Mesothelial cell of epicardium (in vitro differentiated cells): ENCODE measurements around the gene TBX21. TPM values are rescaled to one million over a fixed set of nuclear protein-coding genes. Genes with fewer than 3 reads are reported as not detected.

Experiments used
- DNase-seq, 2 experiments: peaks; one replicate each; pipeline ENCODE4 v3.0.0; 2021; ENCODE audit warnings: low spot score in 2 of 2; ENCODE audit not compliant: unreplicated experiment in 2 of 2
- H3K27ac Mint-ChIP-seq: 2 replicates; pipeline ENCODE4 v1.8.0; 2021; ENCODE audit warnings: mixed read lengths
- H3K27me3 Mint-ChIP-seq: 2 replicates; pipeline ENCODE4 v1.8.0; 2021; ENCODE audit warnings: low read depth, mixed read lengths
- H3K36me3 Mint-ChIP-seq: 2 replicates; pipeline ENCODE4 v1.8.0; 2021; ENCODE audit warnings: mixed read lengths
- H3K4me1 Mint-ChIP-seq: 2 replicates; pipeline ENCODE4 v1.8.0; 2021; ENCODE audit warnings: mixed read lengths
- H3K4me3 Mint-ChIP-seq: 2 replicates; pipeline ENCODE4 v1.8.0; 2021; ENCODE audit warnings: mild to moderate bottlenecking, moderate library complexity, mixed read lengths
- H3K9me3 Mint-ChIP-seq: 2 replicates; pipeline ENCODE4 v1.8.0; 2021; ENCODE audit warnings: mixed read lengths
- CTCF ChIP-seq: fragments of 200-600 bp; sonication (generic); IDR thresholded peaks from one replicate; pipeline ENCODE4 v1.5.0; 2021; ENCODE audit warnings: antibody characterized with exemption; ENCODE audit not compliant: unreplicated experiment
- total RNA-seq: library from RNA; stranded (reverse); gene quantifications from 3 replicates; pipeline ENCODE4 v1.2.1, GENCODE V29; 2021

The TBX21 gene
- total RNA-seq, 1 donor from 2014 or later: not detected

DNA sequence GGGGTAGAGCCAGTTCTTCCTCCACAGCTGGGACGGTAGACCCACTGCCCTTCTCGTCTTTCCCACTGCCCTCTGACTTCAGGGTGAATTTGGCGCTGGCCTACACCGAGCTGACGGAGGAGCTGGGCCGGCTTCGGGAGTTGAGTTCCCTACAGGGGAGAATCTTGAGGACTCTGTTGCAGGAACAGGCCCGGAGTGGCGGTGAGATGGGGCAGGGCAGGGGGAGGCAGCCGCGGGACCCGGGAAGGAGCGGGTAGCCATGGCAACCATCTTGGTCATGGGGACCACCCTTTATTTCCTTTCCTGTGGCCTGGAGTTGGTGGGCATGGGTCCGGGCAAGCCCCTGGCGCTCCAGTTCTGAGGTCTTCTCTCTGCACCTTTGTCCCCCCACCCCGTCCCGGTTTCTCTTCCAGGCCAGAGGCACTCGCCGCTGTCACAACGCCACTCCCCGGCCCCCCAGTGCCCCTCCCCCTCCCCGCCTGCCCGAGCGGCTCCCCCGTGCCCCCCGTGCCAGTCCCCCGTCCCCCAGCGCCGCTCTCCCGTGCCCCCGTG is 24.6 kb upstream of the TBX21 start:
- H3K36me3 Mint-ChIP-seq: peaks cover 19% of the 10 kb centered on the region
- no peak for DNase-seq
- H3K4me1 Mint-ChIP-seq: no peaks in the 10 kb centered on the region
- no peak overlapping the region for H3K27ac Mint-ChIP-seq
- H3K9me3 Mint-ChIP-seq: no peaks in the 10 kb centered on the region
- no peak for TF ChIP-seq CTCF
- H3K27me3 Mint-ChIP-seq: peaks cover 29% of the 10 kb centered on the region
- no peak overlapping the region for H3K4me3 Mint-ChIP-seq

GRCh38 chr17:47708864-47709541 is 24.0 kb upstream of the TBX21 start:
- H3K9me3 Mint-ChIP-seq: no peaks in the 10 kb centered on the region
- no peak overlapping the region for H3K4me3 Mint-ChIP-seq
- peaks cover 19% of the 10 kb centered on the region for H3K36me3 Mint-ChIP-seq
- H3K27me3 Mint-ChIP-seq: peaks cover 35% of the 10 kb centered on the region
- TF ChIP-seq CTCF: no peak
- no peaks in the 10 kb centered on the region for H3K4me1 Mint-ChIP-seq
- no peak overlapping the region for H3K27ac Mint-ChIP-seq
- no peak for DNase-seq

GRCh38 chr17:47709594-47709993 is 23.4 kb upstream of the TBX21 start:
- Mint-ChIP-seq H3K9me3 (no peaks in the 10 kb centered on the region), H3K27ac (no peak overlapping the region), H3K4me1 (no peaks in the 10 kb centered on the region), H3K4me3 (no peak overlapping the region), H3K27me3 (peaks cover 40% of the 10 kb centered on the region), H3K36me3 (peaks cover 19% of the 10 kb centered on the region)
- DNase-seq: no peak
- no peak for TF ChIP-seq CTCF

DNA sequence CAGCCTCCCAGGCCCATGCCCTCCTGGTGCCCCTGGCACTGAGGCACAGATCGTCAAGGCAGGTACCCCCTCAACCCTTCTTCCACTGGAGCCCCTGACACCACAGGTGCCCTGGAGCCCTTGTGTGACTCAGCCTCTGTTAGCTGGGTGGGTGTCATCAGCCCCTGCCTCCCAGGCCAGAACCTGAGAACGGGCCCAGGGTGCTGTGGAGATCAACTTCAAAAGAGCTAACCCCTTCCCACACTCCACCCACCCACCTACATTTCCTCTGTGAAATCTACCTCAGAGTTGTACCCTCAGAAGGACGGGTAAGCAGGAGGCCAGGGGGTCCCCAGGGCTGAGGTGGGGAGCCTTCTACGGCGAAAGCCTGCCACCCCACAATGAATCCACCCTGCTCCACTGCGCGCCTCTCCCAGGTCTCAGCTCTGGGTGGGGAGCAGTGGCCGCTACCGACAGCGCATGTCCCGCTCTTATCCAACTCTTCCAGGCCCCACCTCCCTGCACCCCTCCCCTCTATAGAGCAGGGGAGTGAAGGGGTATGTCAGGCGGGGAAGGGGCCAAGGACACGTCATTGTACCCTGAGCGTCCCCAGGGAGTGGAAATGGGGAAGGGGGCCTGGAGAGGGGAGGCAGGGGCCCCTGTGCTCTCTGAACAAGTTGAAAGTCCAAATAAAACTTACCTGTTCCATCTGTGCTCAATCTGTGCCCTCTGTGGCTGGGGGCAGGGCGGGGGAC is 21.5 kb upstream of the TBX21 start:
- no peak for TF ChIP-seq CTCF
- H3K9me3 Mint-ChIP-seq: no peaks in the 10 kb centered on the region
- H3K4me1 Mint-ChIP-seq: no peaks in the 10 kb centered on the region
- DNase-seq: no peak
- H3K36me3 Mint-ChIP-seq: peaks cover 15% of the 10 kb centered on the region
- H3K27me3 Mint-ChIP-seq: peaks cover 53% of the 10 kb centered on the region
- H3K27ac Mint-ChIP-seq: no peak overlapping the region
- no peak overlapping the region for H3K4me3 Mint-ChIP-seq

DNA sequence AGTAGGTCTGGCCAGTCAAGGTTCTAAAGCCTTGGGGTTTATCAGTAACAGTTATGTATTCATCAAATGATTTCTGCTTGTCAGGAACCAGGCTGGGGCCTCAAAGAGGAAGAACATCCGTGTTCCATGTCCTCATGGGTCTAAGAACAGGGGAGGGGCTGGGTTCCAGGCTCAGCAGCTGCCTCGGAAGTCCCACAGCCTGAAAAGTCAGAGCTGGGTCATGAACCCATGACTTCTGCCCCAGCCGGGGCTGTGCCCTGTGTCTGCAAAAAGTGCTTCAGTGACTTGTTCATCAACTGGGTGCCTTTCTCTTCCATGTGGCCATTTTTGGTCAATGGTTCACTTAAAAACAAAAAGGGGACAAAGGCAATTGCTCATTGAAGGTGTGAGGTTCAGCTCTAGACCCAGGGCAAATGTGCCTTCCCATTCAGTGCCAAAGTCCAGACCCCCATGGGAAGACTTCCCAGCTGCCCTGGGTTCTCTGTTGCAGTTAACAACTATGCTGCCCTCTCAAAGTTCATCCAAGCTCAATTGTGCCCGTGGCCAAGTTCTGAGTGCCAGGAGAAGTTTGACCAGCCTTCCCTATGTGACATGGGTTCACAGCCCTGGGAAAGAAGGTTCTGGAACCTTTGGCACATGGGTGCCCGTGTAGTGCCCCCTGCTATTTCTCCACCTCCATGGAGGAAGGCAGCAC is 20.6 kb upstream of the TBX21 start:
- no peak overlapping the region for H3K4me3 Mint-ChIP-seq
- H3K4me1 Mint-ChIP-seq: no peaks in the 10 kb centered on the region
- no peak for DNase-seq
- no peaks in the 10 kb centered on the region for H3K9me3 Mint-ChIP-seq
- no peak for TF ChIP-seq CTCF
- no peak overlapping the region for H3K27ac Mint-ChIP-seq
- peaks cover 15% of the 10 kb centered on the region for H3K36me3 Mint-ChIP-seq
- peaks cover 58% of the 10 kb centered on the region for H3K27me3 Mint-ChIP-seq
